HEK293 (cell line): ENCODE results near the gene KIRREL3.

Experiments used
- CTCF ChIA-PET: fragments of 350-600 bp; formaldehyde crosslinking; extraction: SDS; loops from one replicate; lab custom pipeline; 2021; ENCODE audit warnings: antibody characterized with exemption; lab: Yijun Ruan, JAX
- POLR2A ChIA-PET: fragments of 300-600 bp; formaldehyde crosslinking; extraction: SDS; loops from one replicate; lab custom pipeline; 2020; ENCODE audit warnings: antibody characterized with exemption, inconsistent platforms; lab: Yijun Ruan, JAX
- H3K27ac ChIP-seq: fragments of 200-500 bp; sonication (Bioruptor generic); 2 replicates; pipeline ENCODE4 v1.5.1; 2014; ENCODE audit warnings: low read depth, low read length, control low read depth, inconsistent platforms; ENCODE audit errors: extremely low read depth
- H3K36me3 ChIP-seq, 2 experiments: fragments of 200-500 bp in 1 of 2; sonication (Bioruptor generic) in 1 of 2; 1 replicate in 1 of 2; 2 replicates in 1 of 2; pipeline ENCODE4 v1.5.1; 2014 to 2017; ENCODE audit warnings: inconsistent platforms in 2 of 2, low read length in 2 of 2; ENCODE audit not compliant: control insufficient read depth in 2 of 2, insufficient read depth in 1 of 2
- H3K4me1 ChIP-seq: fragments of 200-500 bp; sonication (Bioruptor generic); 2 replicates; pipeline ENCODE4 v1.5.1; 2014; ENCODE audit warnings: mild to moderate bottlenecking, low read length, inconsistent platforms; ENCODE audit not compliant: control insufficient read depth, insufficient read depth
- H3K4me3 ChIP-seq: 2 replicates; pipeline ENCODE4 v1.5.1; 2011; ENCODE audit warnings: low read depth, mild to moderate bottlenecking, control low read depth, low read length, moderate library complexity
- H3K9me3 ChIP-seq: fragments of 200-500 bp; sonication (Bioruptor generic); 2 replicates; pipeline ENCODE4 v1.5.1; 2014; ENCODE audit warnings: low read depth, low read length, inconsistent platforms; ENCODE audit not compliant: control insufficient read depth, insufficient read depth
- GLIS1 ChIP-seq: fragments of 450-650 bp; formaldehyde crosslinking; IDR thresholded peaks from 2 replicates; pipeline ENCODE4 v1.5.1; 2016; ENCODE audit warnings: missing biosample characterization, missing genetic modification characterization
- PRDM1 ChIP-seq: fragments of 450-650 bp; formaldehyde crosslinking; IDR thresholded peaks from 2 replicates; pipeline ENCODE4; 2016; ENCODE audit warnings: missing biosample characterization, missing genetic modification characterization
- SCRT2 ChIP-seq: fragments of 450-650 bp; formaldehyde crosslinking; IDR thresholded peaks from 2 replicates; pipeline ENCODE4 v1.5.1; 2016; ENCODE audit warnings: missing biosample characterization, missing genetic modification characterization
- SP3 ChIP-seq: fragments of 450-650 bp; formaldehyde crosslinking; IDR thresholded peaks from 2 replicates; pipeline ENCODE4 v1.5.1; 2016; ENCODE audit warnings: missing biosample characterization, missing genetic modification characterization
- TRIM28 ChIP-seq: IDR thresholded peaks from 2 replicates; pipeline ENCODE4 v1.6.1; 2011; ENCODE audit warnings: low read length, control low read depth, borderline replicate concordance
- ZFP37 ChIP-seq: fragments of 450-650 bp; formaldehyde crosslinking; IDR thresholded peaks from 2 replicates; pipeline ENCODE4 v1.5.1; 2016; ENCODE audit warnings: missing biosample characterization, missing genetic modification characterization
- ZNF221 ChIP-seq: fragments of 450-650 bp; formaldehyde crosslinking; IDR thresholded peaks from 2 replicates; pipeline ENCODE4 v1.5.1; 2017; ENCODE audit warnings: missing biosample characterization, missing genetic modification characterization, borderline replicate concordance
- ZNF239 ChIP-seq: fragments of 450-650 bp; formaldehyde crosslinking; IDR thresholded peaks from 2 replicates; pipeline ENCODE4 v1.5.1; 2016; ENCODE audit warnings: missing biosample characterization, missing genetic modification characterization
- ZNF354C ChIP-seq: fragments of 450-650 bp; formaldehyde crosslinking; IDR thresholded peaks from 2 replicates; pipeline ENCODE4 v1.5.1; 2016; ENCODE audit warnings: missing biosample characterization, missing genetic modification characterization, low read depth, borderline replicate concordance
- ZNF426 ChIP-seq: fragments of 450-650 bp; formaldehyde crosslinking; IDR thresholded peaks from 2 replicates; pipeline ENCODE4 v1.5.1; 2017; ENCODE audit warnings: missing biosample characterization, missing genetic modification characterization, mild to moderate bottlenecking, inconsistent platforms, moderate library complexity
- ZNF660 ChIP-seq: fragments of 450-650 bp; IDR thresholded peaks from 2 replicates; pipeline ENCODE4 v1.5.1; 2018; ENCODE audit warnings: missing biosample characterization, mild to moderate bottlenecking, missing genetic modification characterization
- ZNF792 ChIP-seq: fragments of 450-650 bp; formaldehyde crosslinking; IDR thresholded peaks from 2 replicates; pipeline ENCODE4 v1.5.1; 2016; ENCODE audit warnings: missing biosample characterization, missing genetic modification characterization
- ZSCAN30 ChIP-seq: fragments of 450-650 bp; IDR thresholded peaks from 2 replicates; pipeline ENCODE4 v1.5.1; 2018; ENCODE audit warnings: missing biosample characterization, mild to moderate bottlenecking, missing genetic modification characterization, moderate library complexity
- TF ChIP-seq, protein P1 (sequence below): fragments of 450-650 bp; formaldehyde crosslinking; IDR thresholded peaks from 2 replicates; pipeline ENCODE4 v1.5.1; 2016; ENCODE audit warnings: missing biosample characterization, missing genetic modification characterization, low read depth
- TF ChIP-seq, protein P2 (sequence below): fragments of 450-650 bp; formaldehyde crosslinking; IDR thresholded peaks from 2 replicates; pipeline ENCODE4 v1.5.1; 2016; ENCODE audit warnings: missing biosample characterization, missing genetic modification characterization, low read depth
- TF ChIP-seq, protein P3 (sequence below): fragments of 450-650 bp; formaldehyde crosslinking; IDR thresholded peaks from 2 replicates; pipeline ENCODE4 v1.5.1; 2016; ENCODE audit warnings: missing biosample characterization, missing genetic modification characterization

KIRREL3 gene

DNA sequence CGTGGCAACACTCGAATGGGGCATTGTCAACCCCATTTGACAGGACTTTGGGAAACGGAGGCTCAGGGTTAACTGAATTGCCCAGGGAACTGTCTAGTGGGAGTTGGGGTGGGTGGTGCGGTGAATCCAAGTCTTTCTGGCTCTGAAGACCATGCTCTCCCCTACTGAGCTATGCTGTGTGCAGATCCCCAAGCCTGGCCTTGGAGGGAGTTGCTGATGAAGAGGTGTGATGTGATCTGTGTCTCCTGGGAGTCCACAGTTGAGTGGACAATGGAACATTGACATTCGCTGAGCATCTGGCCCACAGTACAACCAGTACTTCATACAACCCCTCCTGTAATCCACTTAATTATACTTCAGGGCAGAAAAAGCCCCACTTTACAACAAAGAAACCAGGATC is 472.9 kb downstream of the KIRREL3 start:
- CTCF ChIA-PET = no interaction called here
- Histone ChIP-seq H3K9me3 (no peaks in the 10 kb centered on the region), H3K4me1 (no peaks in the 10 kb centered on the region), H3K36me3 (no peaks in the 10 kb centered on the region), H3K27ac (no peak overlapping the region), H3K4me3 (no peak overlapping the region)
- TF ChIP-seq, protein P1, sequence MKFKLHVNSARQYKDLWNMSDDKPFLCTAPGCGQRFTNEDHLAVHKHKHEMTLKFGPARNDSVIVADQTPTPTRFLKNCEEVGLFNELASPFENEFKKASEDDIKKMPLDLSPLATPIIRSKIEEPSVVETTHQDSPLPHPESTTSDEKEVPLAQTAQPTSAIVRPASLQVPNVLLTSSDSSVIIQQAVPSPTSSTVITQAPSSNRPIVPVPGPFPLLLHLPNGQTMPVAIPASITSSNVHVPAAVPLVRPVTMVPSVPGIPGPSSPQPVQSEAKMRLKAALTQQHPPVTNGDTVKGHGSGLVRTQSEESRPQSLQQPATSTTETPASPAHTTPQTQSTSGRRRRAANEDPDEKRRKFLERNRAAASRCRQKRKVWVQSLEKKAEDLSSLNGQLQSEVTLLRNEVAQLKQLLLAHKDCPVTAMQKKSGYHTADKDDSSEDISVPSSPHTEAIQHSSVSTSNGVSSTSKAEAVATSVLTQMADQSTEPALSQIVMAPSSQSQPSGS = no peak
- TF ChIP-seq PRDM1 (tag by site-specific recombination) = no peak
- TF ChIP-seq, protein P2, sequence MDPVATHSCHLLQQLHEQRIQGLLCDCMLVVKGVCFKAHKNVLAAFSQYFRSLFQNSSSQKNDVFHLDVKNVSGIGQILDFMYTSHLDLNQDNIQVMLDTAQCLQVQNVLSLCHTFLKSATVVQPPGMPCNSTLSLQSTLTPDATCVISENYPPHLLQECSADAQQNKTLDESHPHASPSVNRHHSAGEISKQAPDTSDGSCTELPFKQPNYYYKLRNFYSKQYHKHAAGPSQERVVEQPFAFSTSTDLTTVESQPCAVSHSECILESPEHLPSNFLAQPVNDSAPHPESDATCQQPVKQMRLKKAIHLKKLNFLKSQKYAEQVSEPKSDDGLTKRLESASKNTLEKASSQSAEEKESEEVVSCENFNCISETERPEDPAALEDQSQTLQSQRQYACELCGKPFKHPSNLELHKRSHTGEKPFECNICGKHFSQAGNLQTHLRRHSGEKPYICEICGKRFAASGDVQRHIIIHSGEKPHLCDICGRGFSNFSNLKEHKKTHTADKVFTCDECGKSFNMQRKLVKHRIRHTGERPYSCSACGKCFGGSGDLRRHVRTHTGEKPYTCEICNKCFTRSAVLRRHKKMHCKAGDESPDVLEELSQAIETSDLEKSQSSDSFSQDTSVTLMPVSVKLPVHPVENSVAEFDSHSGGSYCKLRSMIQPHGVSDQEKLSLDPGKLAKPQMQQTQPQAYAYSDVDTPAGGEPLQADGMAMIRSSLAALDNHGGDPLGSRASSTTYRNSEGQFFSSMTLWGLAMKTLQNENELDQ (tag by site-specific recombination) = no peak
- TF ChIP-seq ZNF221 (tag by site-specific recombination) = no peak
- POLR2A ChIA-PET = no interaction called here

DNA sequence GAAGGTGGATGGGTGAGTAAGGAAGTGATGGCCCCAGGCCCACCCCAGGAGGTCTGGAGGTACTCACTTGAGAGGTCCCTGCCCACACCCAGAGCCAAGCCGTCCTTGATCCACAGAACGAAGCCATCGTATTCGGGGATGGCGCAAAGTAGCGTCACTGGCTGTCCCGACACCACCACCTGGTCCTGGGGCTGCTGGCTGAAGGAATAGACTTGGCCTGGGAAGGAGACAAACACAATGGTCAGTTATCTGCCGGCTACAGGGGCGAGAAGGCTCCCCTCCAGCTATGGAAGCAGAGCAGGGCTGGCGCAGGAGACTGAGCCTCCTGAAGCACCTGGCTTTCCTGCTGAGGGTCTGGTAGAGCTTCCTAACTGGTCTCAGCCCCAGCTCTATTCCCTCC is 474.1 kb downstream of the KIRREL3 start:
- H3K9me3 ChIP-seq = no peaks in the 10 kb centered on the region
- no peaks in the 10 kb centered on the region for H3K36me3 ChIP-seq
- H3K4me1 ChIP-seq = no peaks in the 10 kb centered on the region
- ChIA-PET POLR2A (no interaction called here), CTCF (no interaction called here)
- no peak overlapping the region for H3K27ac ChIP-seq
- no peak overlapping the region for H3K4me3 ChIP-seq
- no peak for TF ChIP-seq GLIS1 (tag by site-specific recombination)
- TF ChIP-seq, protein P3, sequence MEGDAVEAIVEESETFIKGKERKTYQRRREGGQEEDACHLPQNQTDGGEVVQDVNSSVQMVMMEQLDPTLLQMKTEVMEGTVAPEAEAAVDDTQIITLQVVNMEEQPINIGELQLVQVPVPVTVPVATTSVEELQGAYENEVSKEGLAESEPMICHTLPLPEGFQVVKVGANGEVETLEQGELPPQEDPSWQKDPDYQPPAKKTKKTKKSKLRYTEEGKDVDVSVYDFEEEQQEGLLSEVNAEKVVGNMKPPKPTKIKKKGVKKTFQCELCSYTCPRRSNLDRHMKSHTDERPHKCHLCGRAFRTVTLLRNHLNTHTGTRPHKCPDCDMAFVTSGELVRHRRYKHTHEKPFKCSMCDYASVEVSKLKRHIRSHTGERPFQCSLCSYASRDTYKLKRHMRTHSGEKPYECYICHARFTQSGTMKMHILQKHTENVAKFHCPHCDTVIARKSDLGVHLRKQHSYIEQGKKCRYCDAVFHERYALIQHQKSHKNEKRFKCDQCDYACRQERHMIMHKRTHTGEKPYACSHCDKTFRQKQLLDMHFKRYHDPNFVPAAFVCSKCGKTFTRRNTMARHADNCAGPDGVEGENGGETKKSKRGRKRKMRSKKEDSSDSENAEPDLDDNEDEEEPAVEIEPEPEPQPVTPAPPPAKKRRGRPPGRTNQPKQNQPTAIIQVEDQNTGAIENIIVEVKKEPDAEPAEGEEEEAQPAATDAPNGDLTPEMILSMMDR (tag by site-specific recombination) = no peak
- TF ChIP-seq ZFP37 (tag by site-specific recombination) = no peak
- TF ChIP-seq ZNF239 (tag by site-specific recombination) = no peak
- TF ChIP-seq ZNF426 (tag by site-specific recombination) = no peak
- TF ChIP-seq ZNF354C (tag by site-specific recombination) = no peak
- TF ChIP-seq ZSCAN30 (tag by site-specific recombination) = no peak
- no peak for TF ChIP-seq ZNF792 (tag by site-specific recombination)
- no peak for TF ChIP-seq TRIM28
- TF ChIP-seq SP3 (tag by site-specific recombination) = no peak

DNA sequence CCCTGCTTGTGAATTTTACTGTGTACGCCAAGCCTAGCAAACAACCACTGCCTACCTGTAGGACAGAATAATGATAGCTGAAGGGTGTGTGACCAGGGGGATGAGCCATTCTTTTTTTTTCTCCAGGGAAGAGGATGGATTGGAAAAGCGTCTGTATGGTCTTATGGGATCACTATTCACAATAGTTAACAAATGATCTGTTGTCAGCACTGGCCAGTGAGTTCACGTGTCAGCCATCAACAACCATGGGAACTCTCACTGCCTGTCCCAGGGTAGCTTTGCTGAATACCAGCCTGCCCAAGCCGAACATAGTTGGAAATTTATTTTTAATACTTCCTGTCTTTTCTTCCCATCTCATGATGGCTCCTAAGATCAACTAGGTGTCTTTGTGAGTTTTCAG is 474.9 kb downstream of the KIRREL3 start:
- H3K27ac ChIP-seq = no peak overlapping the region
- POLR2A ChIA-PET = no interaction called here
- TF ChIP-seq ZNF660 (tag by site-specific recombination) (no peak), SCRT2 (tag by site-specific recombination) (no peak)
- no peaks in the 10 kb centered on the region for H3K4me1 ChIP-seq
- H3K4me3 ChIP-seq = no peak overlapping the region
- CTCF ChIA-PET = no interaction called here
- no peaks in the 10 kb centered on the region for H3K9me3 ChIP-seq
- H3K36me3 ChIP-seq = no peaks in the 10 kb centered on the region
